ENCODE data around the gene SLC22A15. TPM values are rescaled to one million over a fixed set of nuclear protein-coding genes. Genes with fewer than 3 reads are reported as not detected.

Gene SLC22A15
- total and polyA plus RNA-seq, 2 experiments from 2014 or later: 2.7 to 3.8 TPM

DNA sequence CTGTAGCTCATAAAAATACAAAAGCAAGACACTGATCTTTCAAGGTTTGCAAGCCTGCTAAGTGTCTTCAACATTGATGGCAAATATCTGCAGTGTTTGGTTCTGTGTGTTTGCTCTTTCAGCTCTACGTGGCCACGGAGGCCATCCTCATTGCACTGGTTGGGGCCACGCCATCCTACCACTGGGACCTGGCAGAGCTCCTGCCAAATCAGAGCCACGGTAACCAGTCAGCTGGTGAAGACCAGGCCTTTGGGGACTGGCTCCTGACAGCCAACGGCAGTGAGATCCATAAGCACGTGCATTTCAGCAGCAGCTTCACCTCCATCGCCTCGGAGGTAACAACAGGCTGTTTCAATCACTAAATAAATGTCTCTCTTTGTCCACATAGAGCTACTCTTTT, 15.6 kb downstream of the SLC22A15 start:
- TF ChIP-seq CREB1 (CRISPR knock-in tag; IDR thresholded peaks at IDR 0.05; ENCODE audit: low read depth): no peak
- TF ChIP-seq, protein P1, sequence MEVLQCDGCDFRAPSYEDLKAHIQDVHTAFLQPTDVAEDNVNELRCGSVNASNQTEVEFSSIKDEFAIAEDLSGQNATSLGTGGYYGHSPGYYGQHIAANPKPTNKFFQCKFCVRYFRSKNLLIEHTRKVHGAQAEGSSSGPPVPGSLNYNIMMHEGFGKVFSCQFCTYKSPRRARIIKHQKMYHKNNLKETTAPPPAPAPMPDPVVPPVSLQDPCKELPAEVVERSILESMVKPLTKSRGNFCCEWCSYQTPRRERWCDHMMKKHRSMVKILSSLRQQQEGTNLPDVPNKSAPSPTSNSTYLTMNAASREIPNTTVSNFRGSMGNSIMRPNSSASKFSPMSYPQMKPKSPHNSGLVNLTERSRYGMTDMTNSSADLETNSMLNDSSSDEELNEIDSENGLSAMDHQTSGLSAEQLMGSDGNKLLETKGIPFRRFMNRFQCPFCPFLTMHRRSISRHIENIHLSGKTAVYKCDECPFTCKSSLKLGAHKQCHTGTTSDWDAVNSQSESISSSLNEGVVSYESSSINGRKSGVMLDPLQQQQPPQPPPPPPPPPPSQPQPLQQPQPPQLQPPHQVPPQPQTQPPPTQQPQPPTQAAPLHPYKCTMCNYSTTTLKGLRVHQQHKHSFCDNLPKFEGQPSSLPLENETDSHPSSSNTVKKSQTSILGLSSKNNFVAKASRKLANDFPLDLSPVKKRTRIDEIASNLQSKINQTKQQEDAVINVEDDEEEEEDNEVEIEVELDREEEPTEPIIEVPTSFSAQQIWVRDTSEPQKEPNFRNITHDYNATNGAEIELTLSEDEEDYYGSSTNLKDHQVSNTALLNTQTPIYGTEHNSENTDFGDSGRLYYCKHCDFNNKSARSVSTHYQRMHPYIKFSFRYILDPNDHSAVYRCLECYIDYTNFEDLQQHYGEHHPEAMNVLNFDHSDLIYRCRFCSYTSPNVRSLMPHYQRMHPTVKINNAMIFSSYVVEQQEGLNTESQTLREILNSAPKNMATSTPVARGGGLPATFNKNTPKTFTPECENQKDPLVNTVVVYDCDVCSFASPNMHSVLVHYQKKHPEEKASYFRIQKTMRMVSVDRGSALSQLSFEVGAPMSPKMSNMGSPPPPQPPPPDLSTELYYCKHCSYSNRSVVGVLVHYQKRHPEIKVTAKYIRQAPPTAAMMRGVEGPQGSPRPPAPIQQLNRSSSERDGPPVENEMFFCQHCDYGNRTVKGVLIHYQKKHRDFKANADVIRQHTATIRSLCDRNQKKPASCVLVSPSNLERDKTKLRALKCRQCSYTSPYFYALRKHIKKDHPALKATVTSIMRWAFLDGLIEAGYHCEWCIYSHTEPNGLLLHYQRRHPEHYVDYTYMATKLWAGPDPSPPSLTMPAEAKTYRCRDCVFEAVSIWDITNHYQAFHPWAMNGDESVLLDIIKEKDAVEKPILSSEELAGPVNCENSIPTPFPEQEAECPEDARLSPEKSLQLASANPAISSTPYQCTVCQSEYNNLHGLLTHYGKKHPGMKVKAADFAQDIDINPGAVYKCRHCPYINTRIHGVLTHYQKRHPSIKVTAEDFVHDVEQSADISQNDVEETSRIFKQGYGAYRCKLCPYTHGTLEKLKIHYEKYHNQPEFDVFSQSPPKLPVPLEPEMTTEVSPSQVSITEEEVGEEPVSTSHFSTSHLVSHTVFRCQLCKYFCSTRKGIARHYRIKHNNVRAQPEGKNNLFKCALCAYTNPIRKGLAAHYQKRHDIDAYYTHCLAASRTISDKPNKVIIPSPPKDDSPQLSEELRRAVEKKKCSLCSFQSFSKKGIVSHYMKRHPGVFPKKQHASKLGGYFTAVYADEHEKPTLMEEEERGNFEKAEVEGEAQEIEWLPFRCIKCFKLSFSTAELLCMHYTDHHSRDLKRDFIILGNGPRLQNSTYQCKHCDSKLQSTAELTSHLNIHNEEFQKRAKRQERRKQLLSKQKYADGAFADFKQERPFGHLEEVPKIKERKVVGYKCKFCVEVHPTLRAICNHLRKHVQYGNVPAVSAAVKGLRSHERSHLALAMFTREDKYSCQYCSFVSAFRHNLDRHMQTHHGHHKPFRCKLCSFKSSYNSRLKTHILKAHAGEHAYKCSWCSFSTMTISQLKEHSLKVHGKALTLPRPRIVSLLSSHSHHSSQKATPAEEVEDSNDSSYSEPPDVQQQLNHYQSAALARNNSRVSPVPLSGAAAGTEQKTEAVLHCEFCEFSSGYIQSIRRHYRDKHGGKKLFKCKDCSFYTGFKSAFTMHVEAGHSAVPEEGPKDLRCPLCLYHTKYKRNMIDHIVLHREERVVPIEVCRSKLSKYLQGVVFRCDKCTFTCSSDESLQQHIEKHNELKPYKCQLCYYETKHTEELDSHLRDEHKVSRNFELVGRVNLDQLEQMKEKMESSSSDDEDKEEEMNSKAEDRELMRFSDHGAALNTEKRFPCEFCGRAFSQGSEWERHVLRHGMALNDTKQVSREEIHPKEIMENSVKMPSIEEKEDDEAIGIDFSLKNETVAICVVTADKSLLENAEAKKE (CRISPR knock-in tag; IDR thresholded peaks at IDR 0.05): no peak
- no peak for TF ChIP-seq POLR2AphosphoS5 (IDR thresholded peaks at IDR 0.05; ENCODE audit: low read depth)
- TF ChIP-seq, protein P2, sequence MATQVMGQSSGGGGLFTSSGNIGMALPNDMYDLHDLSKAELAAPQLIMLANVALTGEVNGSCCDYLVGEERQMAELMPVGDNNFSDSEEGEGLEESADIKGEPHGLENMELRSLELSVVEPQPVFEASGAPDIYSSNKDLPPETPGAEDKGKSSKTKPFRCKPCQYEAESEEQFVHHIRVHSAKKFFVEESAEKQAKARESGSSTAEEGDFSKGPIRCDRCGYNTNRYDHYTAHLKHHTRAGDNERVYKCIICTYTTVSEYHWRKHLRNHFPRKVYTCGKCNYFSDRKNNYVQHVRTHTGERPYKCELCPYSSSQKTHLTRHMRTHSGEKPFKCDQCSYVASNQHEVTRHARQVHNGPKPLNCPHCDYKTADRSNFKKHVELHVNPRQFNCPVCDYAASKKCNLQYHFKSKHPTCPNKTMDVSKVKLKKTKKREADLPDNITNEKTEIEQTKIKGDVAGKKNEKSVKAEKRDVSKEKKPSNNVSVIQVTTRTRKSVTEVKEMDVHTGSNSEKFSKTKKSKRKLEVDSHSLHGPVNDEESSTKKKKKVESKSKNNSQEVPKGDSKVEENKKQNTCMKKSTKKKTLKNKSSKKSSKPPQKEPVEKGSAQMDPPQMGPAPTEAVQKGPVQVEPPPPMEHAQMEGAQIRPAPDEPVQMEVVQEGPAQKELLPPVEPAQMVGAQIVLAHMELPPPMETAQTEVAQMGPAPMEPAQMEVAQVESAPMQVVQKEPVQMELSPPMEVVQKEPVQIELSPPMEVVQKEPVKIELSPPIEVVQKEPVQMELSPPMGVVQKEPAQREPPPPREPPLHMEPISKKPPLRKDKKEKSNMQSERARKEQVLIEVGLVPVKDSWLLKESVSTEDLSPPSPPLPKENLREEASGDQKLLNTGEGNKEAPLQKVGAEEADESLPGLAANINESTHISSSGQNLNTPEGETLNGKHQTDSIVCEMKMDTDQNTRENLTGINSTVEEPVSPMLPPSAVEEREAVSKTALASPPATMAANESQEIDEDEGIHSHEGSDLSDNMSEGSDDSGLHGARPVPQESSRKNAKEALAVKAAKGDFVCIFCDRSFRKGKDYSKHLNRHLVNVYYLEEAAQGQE (IDR thresholded peaks at IDR 0.05; ENCODE audit: unreplicated experiment): no peak
- TF ChIP-seq JUNB (IDR thresholded peaks at IDR 0.05; ENCODE audit: unreplicated experiment): no peak
- no peak for TF ChIP-seq ZNF114 (CRISPR knock-in tag; IDR thresholded peaks at IDR 0.05)
- TF ChIP-seq ZNF331 (CRISPR knock-in tag; IDR thresholded peaks at IDR 0.05; ENCODE audit: low read depth): no peak
- TF ChIP-seq STAT1 (IDR thresholded peaks at IDR 0.05; ENCODE audit: unreplicated experiment): no peak
- no peak for TF ChIP-seq NANOG (IDR thresholded peaks at IDR 0.05; ENCODE audit: borderline replicate concordance)
- TF ChIP-seq, protein P3, sequence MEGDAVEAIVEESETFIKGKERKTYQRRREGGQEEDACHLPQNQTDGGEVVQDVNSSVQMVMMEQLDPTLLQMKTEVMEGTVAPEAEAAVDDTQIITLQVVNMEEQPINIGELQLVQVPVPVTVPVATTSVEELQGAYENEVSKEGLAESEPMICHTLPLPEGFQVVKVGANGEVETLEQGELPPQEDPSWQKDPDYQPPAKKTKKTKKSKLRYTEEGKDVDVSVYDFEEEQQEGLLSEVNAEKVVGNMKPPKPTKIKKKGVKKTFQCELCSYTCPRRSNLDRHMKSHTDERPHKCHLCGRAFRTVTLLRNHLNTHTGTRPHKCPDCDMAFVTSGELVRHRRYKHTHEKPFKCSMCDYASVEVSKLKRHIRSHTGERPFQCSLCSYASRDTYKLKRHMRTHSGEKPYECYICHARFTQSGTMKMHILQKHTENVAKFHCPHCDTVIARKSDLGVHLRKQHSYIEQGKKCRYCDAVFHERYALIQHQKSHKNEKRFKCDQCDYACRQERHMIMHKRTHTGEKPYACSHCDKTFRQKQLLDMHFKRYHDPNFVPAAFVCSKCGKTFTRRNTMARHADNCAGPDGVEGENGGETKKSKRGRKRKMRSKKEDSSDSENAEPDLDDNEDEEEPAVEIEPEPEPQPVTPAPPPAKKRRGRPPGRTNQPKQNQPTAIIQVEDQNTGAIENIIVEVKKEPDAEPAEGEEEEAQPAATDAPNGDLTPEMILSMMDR (conservative IDR thresholded peaks at IDR 0.05; ENCODE audit: low read depth in 2 of 2): no peak
- TF ChIP-seq EZH2phosphoT487 (IDR thresholded peaks at IDR 0.05; ENCODE audit: unreplicated experiment): no peak
- TF ChIP-seq, protein P4, sequence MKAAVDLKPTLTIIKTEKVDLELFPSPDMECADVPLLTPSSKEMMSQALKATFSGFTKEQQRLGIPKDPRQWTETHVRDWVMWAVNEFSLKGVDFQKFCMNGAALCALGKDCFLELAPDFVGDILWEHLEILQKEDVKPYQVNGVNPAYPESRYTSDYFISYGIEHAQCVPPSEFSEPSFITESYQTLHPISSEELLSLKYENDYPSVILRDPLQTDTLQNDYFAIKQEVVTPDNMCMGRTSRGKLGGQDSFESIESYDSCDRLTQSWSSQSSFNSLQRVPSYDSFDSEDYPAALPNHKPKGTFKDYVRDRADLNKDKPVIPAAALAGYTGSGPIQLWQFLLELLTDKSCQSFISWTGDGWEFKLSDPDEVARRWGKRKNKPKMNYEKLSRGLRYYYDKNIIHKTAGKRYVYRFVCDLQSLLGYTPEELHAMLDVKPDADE (IDR thresholded peaks at IDR 0.05): no peak
- no peak for TF ChIP-seq EZH2 (IDR thresholded peaks at IDR 0.05; ENCODE audit: low read depth, unreplicated experiment)
- Mint-ChIP-seq H3K27me3 (ENCODE audit: insufficient read depth, low read depth, poor library complexity) (no peaks in the 10 kb centered on the region), H3K36me3 (ENCODE audit: low read depth) (peaks cover 14% of the 10 kb centered on the region), H3K4me3 (no peak overlapping the region), H3K27ac (no peak overlapping the region), H3K4me1 (peaks cover 6% of the 10 kb centered on the region; the same call in 2 of the 3 replicates), H3K9me3 (no peaks in the 10 kb centered on the region)
- Histone ChIP-seq H3K36me3 (ENCODE audit: insufficient read depth) (no peaks in the 10 kb centered on the region), H3K4me3 (no peak overlapping the region), H3F3A (replicated peaks; ENCODE audit: low read depth) (no peaks in the 10 kb centered on the region), H3K27me3 (ENCODE audit: insufficient read depth) (no peaks in the 10 kb centered on the region), H3K27ac (ENCODE audit: low read depth) (no peak overlapping the region), H2AFZ (no peak overlapping the region), H4K20me1 (replicated peaks; ENCODE audit: insufficient read depth) (no peaks in the 10 kb centered on the region), H3K4me2 (no peak overlapping the region), H3K4me1 (ENCODE audit: insufficient read depth) (peaks cover 4% of the 10 kb centered on the region; the same call in 1 of the 2 replicates), H3K9me2 (ENCODE audit: insufficient read depth) (no peaks in the 10 kb centered on the region), H3K79me2 (replicated peaks; ENCODE audit: insufficient read depth) (no peaks in the 10 kb centered on the region; the same call in 1 of the 2 replicates)
- DNase-seq (ENCODE audit: low spot score) (no peak), ATAC-seq (no peak)

Data from GM23338 (cell line).